ENCODE data around the gene NOL6. TPM values are rescaled to one million over a fixed set of nuclear protein-coding genes. Genes with fewer than 3 reads are reported as not detected.

NOL6 gene
- polyA plus RNA-seq, 1 donor from 2014 or later = 18.9 TPM

GRCh38 chr9:33480976-33481375, 7.3 kb upstream of the NOL6 start:
- Mint-ChIP-seq H3K36me3 (peaks cover 2% of the 10 kb centered on the region), H3K4me3 (no peak overlapping the region), H3K27me3 (no peaks in the 10 kb centered on the region), H3K27ac (no peak overlapping the region), H3K4me1 (no peaks in the 10 kb centered on the region), H3K9me3 (no peaks in the 10 kb centered on the region)

- peaks cover 5% of the 10 kb centered on the region for H3K36me3 Mint-ChIP-seq
Observed at GRCh38 chr9:33480106-33480505, 6.4 kb upstream of the NOL6 start.

GRCh38 chr9:33476503-33476902, 2.8 kb upstream of the NOL6 start:
- Mint-ChIP-seq H3K4me3 (peak overlapping the region in 1 of 4 donors; percentile 71), H3K36me3 (peaks cover 8% of the 10 kb centered on the region), H3K9me3 (no peaks in the 10 kb centered on the region), H3K4me1 (peaks cover 8 to 14% (median 11%) of the 10 kb centered on the region in 3 donors), H3K27ac (no peak overlapping the region), H3K27me3 (no peaks in the 10 kb centered on the region)

More at GRCh38 chr9:33480106-33480505, 6.4 kb upstream of the NOL6 start:
- no peaks in the 10 kb centered on the region for H3K4me1 Mint-ChIP-seq
- no peaks in the 10 kb centered on the region for H3K9me3 Mint-ChIP-seq
- H3K27ac Mint-ChIP-seq = no peak overlapping the region
- H3K27me3 Mint-ChIP-seq = no peaks in the 10 kb centered on the region
- no peak overlapping the region for H3K4me3 Mint-ChIP-seq

- no peak overlapping the region for H3K27ac Mint-ChIP-seq
- peaks cover 11% of the 10 kb centered on the region for H3K36me3 Mint-ChIP-seq
- no peaks in the 10 kb centered on the region for H3K9me3 Mint-ChIP-seq
- H3K27me3 Mint-ChIP-seq = no peaks in the 10 kb centered on the region
- H3K4me3 Mint-ChIP-seq = peak overlapping the region in 3 of 4 donors; percentile 25 to 41 (median 39)
- peaks cover 9 to 14% (median 11%) of the 10 kb centered on the region in 3 donors for H3K4me1 Mint-ChIP-seq
Observed at GRCh38 chr9:33475357-33475756, 1.6 kb upstream of the NOL6 start.

- Mint-ChIP-seq H3K4me3 (peak overlapping the region; percentile 93 to 100 (median 98)), H3K36me3 (peaks cover 9% of the 10 kb centered on the region), H3K27ac (peak overlapping the region; percentile 51 to 97 (median 80)), H3K4me1 (peaks cover 9 to 14% (median 11%) of the 10 kb centered on the region in 3 donors), H3K27me3 (no peaks in the 10 kb centered on the region), H3K9me3 (no peaks in the 10 kb centered on the region)
Observed at GRCh38 chr9:33472881-33473615, 676 bp downstream of the NOL6 start.

GRCh38 chr9:33472171-33472880, 1.4 kb downstream of the NOL6 start:
- H3K27me3 Mint-ChIP-seq = no peaks in the 10 kb centered on the region
- H3K9me3 Mint-ChIP-seq = no peaks in the 10 kb centered on the region
- no peak overlapping the region for H3K27ac Mint-ChIP-seq
- H3K4me1 Mint-ChIP-seq = peaks cover 9 to 14% (median 11%) of the 10 kb centered on the region in 3 donors
- peaks cover 9% of the 10 kb centered on the region for H3K36me3 Mint-ChIP-seq
- H3K4me3 Mint-ChIP-seq = peak overlapping the region; percentile 67 to 100 (median 83)

GRCh38 chr9:33471361-33471760, 2.4 kb downstream of the NOL6 start:
- Mint-ChIP-seq H3K4me1 (peaks cover 9 to 14% (median 11%) of the 10 kb centered on the region in 3 donors), H3K9me3 (no peaks in the 10 kb centered on the region), H3K36me3 (peaks cover 9% of the 10 kb centered on the region), H3K27ac (no peak overlapping the region), H3K4me3 (peak overlapping the region in 3 of 4 donors; percentile 18 to 48 (median 19)), H3K27me3 (no peaks in the 10 kb centered on the region)

- peaks cover 9 to 14% (median 10%) of the 10 kb centered on the region in 3 donors for H3K4me1 Mint-ChIP-seq
- no peaks in the 10 kb centered on the region for H3K9me3 Mint-ChIP-seq
- H3K27me3 Mint-ChIP-seq = no peaks in the 10 kb centered on the region
- peak overlapping the region in 1 of 4 donors; percentile 22 for H3K4me3 Mint-ChIP-seq
- H3K36me3 Mint-ChIP-seq = peaks cover 6% of the 10 kb centered on the region
- H3K27ac Mint-ChIP-seq = no peak overlapping the region
Observed at GRCh38 chr9:33469891-33470290, 3.8 kb downstream of the NOL6 start.

GRCh38 chr9:33468797-33469621, 4.7 kb downstream of the NOL6 start:
- Mint-ChIP-seq H3K4me1 (peaks cover 5 to 11% (median 8%) of the 10 kb centered on the region in 3 donors), H3K27me3 (no peaks in the 10 kb centered on the region), H3K9me3 (no peaks in the 10 kb centered on the region), H3K4me3 (no peak overlapping the region), H3K27ac (no peak overlapping the region), H3K36me3 (peaks cover 6% of the 10 kb centered on the region)

GRCh38 chr9:33468215-33468730, 5.5 kb downstream of the NOL6 start:
- no peak overlapping the region for H3K4me3 Mint-ChIP-seq
- no peak overlapping the region for H3K27ac Mint-ChIP-seq
- H3K4me1 Mint-ChIP-seq = peaks cover 0 to 9% (median 3%) of the 10 kb centered on the region in 3 donors
- peaks cover 4% of the 10 kb centered on the region for H3K36me3 Mint-ChIP-seq
- no peaks in the 10 kb centered on the region for H3K27me3 Mint-ChIP-seq
- no peaks in the 10 kb centered on the region for H3K9me3 Mint-ChIP-seq

GRCh38 chr9:33467526-33467925, 6.2 kb downstream of the NOL6 start:
- no peaks in the 10 kb centered on the region for H3K9me3 Mint-ChIP-seq
- H3K4me1 Mint-ChIP-seq = peaks cover 0 to 3% (median 1%) of the 10 kb centered on the region in 3 donors
- no peak overlapping the region for H3K27ac Mint-ChIP-seq
- no peak overlapping the region for H3K4me3 Mint-ChIP-seq
- peaks cover 4% of the 10 kb centered on the region for H3K36me3 Mint-ChIP-seq
- no peaks in the 10 kb centered on the region for H3K27me3 Mint-ChIP-seq

GRCh38 chr9:33466565-33467495, 6.9 kb downstream of the NOL6 start:
- Mint-ChIP-seq H3K27me3 (no peaks in the 10 kb centered on the region), H3K4me3 (peak overlapping the region in 1 of 4 donors; percentile 52), H3K36me3 (peaks cover 5% of the 10 kb centered on the region), H3K27ac (no peak overlapping the region), H3K9me3 (no peaks in the 10 kb centered on the region), H3K4me1 (peaks cover 0 to 1% (median 0%) of the 10 kb centered on the region in 3 donors)

- H3K27me3 Mint-ChIP-seq = no peaks in the 10 kb centered on the region
- H3K36me3 Mint-ChIP-seq = peaks cover 1% of the 10 kb centered on the region
- no peaks in the 10 kb centered on the region for H3K9me3 Mint-ChIP-seq
- no peaks in the 10 kb centered on the region for H3K4me1 Mint-ChIP-seq
- H3K27ac Mint-ChIP-seq = no peak overlapping the region
- no peak overlapping the region for H3K4me3 Mint-ChIP-seq
Observed at GRCh38 chr9:33465596-33466564, 7.8 kb downstream of the NOL6 start.
